ENCODE data around the gene CFH.
"Not testable (repeated sequence)": the region's sequence is repeated elsewhere in the genome, so short reads cannot be mapped to it uniquely, and the experiment has no call there.

Gene CFH

DNA sequence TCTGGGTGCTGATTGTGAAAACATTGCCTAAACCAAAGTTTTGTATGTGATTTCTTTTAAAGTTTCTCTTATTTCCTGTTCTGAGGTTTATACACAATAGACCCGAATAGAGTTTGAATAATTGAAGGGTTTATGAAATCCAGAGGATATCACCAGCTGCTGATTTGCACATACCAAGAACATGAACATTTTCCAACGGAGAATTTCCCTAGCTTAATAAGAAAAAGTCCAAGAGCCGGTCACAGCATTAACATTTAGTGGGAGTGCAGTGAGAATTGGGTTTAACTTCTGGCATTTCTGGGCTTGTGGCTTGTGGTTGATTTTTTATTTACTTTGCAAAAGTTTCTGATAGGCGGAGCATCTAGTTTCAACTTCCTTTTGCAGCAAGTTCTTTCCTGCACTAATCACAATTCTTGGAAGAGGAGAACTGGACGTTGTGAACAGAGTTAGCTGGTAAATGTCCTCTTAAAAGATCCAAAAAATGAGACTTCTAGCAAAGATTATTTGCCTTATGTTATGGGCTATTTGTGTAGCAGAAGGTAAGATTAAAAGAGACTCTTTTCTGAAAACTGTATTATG is at the start of gene CFH:
CFH (plus strand) TSS at position 407 of the 579 bp plus-strand sequence; CDS start at position 482, 75 bp downstream.
- no peak for DNase-seq

GRCh38 chr1:196603651-196604050 is 48.2 kb upstream of the CFH start:
- DNase-seq: no peak

- no peak for DNase-seq
Measured at GRCh38 chr1:196607981-196608380, 43.9 kb upstream of the CFH start.

DNA sequence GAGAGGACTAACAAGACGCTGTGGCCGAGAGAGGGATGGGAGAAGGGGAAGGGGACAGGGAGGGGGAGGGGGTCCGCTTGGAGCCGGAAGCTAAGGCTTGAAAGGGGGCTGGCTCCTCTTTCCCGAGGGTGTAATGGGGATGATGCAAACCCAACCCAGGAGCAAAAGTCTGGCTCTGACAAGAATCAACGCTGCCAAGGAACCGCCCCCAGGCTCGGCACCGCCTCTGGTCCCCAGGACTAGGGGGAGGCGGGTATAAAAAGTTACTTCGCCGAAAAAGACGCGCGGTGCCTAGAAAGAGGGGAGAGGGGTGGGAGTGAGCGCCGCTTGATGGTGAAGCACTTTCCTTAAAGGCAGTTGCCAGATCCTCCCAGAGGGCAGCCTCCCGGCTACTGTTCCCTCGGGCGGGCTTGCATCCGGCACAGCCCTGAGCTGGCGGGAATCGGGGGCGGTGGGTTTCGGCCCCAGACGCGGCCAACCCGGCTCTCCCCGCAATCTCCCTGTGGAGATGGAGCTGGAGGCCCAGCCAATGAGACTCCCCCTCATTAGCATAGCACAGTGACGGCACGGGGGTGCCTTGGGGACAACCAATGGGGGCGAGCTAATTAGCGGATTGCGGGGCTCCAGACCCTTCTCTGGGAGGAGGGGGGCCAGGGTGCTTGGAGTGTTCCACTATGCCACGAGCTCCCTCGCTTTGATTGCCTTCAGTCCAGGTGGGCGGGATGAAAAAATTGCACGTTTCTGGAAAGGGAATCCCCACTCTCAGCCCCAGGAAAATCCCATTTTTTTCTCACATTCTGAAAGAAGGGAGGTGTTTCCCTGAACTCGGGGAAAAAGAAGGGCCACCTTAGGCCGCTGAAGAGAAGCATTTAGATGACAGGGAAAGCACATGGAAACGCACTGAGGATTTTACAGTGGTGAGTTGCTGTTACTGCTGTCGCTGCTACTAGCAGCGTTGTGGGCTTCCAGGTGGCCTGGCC is 43.2 kb upstream of the CFH start, which contains the start of gene KCNT2:
KCNT2 (minus strand) TSS at position 51 of the 980 bp plus-strand sequence. CDS start 131 bp downstream, outside the sequence.
- DNase-seq: no peak

DNA sequence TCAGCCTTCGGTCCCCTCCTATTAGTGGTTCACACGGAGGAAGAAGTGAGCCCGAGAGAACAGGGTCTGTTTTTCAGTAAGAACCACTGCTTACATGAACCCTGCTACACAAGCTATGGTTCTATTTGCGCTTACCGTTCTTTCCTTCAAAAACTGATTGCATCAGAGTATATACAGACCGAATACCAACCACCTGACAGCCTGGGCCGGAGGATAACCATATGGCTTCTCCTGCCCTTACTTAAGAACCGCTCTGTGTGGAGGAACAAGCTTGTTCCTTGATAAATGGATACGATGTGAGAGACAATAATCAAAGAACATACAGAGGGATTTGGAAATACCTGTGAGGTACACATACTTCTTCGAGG is 42.5 kb upstream of the CFH start:
- DNase-seq: no peak

GRCh38 chr1:196611873-196612272 is 40.0 kb upstream of the CFH start:
- DNase-seq: no peak

DNA sequence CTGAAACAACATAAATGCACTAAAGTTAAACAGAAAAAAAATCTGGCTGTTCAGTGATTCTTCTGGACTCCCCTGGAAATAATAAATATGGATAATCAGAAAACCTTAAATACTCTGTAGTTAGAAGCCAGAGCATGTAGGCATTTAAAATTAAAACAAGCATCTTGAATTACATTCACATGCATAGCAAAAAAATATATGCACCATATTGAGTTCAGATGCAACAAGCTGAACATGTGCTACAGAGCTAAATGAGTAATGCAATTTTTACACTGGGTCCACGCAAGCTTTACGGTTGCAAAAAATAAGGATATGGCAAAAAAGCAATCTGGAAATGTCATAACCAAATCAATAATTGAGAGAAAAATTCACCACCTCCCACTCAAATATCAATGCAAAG is 32.1 kb upstream of the CFH start:
- no peak for DNase-seq

DNA sequence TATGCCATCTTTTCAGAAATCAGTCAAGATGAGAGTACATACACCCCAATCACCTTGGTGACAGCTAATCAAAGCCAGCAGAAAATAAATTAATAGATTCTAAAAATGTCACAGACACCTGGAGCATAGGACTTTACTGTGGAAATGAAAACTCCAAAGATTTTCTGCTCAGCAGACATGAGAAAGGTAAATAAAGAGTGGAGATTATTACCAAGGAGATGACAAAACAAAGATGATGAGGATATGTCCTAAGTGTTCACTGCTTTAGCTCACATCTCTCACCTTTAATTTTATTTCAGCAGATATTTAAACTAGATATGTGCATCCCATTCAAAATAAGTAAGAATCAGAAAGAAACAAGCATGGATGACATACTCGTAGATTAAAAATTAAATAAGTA is 28.8 kb upstream of the CFH start:
- DNase-seq: no peak

DNA sequence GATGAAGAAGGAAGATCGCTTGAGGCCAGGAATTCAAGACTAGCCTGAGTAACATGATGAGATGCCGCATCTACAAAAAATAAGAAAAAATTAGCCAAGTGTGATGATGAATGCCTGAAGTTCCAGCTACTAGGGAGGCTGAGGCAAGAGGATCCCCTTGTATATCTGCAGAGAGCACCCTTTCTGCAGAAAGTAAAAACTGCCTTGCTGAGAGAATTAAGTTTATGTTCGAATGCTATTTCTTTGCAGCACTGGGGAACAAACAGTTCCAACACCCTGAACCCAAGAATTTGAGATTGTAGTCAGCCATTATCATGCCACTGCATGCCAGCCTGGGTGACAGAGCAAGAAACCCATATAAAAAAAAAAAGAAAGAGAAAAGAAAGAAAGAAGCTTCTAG is 23.0 kb upstream of the CFH start:
- no peak for DNase-seq

GRCh38 chr1:196637606-196638005 is 14.2 kb upstream of the CFH start:
- DNase-seq: no peak

GRCh38 chr1:196638466-196638865 is 13.4 kb upstream of the CFH start:
- DNase-seq: no peak

GRCh38 chr1:196639291-196639690 is 12.6 kb upstream of the CFH start:
- DNase-seq: not testable (repeated sequence)

- DNase-seq: no peak
Measured at GRCh38 chr1:196640976-196641375, 10.9 kb upstream of the CFH start.

GRCh38 chr1:196649990-196650389 is 1.9 kb upstream of the CFH start:
- DNase-seq: no peak

GRCh38 chr1:196650403-196650802 is 1.4 kb upstream of the CFH start:
- DNase-seq: no peak

DNA sequence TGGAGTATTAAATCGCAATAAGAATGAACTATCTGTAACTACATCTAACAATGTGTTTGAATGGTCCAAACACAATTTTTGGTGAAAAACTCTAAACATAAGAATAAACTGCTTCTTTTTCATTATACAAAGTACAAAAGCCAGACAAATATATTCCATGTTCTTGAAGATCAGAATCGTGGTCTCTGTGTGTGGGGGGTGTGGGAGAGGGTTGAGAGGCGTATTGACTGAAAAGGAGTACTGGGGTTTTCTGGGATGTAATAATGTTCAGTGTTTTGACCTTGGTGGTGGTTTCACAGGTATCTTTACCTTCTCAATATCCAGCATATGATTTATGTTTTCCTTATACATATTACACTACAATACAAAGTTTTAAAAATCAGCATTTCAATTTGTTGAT is 764 bp upstream of the CFH start:
- no peak for DNase-seq

- no peak for DNase-seq
Measured at GRCh38 chr1:196654271-196654670, 2.4 kb downstream of the CFH start.

DNA sequence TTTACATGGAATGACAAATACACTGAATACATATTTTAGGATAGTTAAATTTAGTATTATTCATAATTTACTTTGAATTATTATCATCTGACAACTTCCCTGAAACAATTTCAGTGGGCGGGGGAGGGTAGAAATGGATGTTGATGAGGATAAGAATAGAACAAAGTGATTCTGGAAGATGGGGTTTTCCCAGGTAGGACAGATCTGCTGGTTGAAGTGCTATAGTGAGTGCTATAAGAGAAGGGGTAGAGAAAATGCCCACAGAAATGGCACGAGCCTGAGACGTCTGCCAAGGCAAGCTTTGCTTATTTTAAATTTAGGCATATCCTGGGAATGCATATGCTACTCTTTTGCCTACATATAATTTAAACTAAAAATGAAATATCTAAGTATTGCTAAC is 3.2 kb downstream of the CFH start:
- DNase-seq: no peak

- DNase-seq: no peak
Measured at GRCh38 chr1:196655494-196655893, 3.7 kb downstream of the CFH start.

GRCh38 chr1:196659471-196659870 is 7.6 kb downstream of the CFH start:
- DNase-seq: no peak

DNA sequence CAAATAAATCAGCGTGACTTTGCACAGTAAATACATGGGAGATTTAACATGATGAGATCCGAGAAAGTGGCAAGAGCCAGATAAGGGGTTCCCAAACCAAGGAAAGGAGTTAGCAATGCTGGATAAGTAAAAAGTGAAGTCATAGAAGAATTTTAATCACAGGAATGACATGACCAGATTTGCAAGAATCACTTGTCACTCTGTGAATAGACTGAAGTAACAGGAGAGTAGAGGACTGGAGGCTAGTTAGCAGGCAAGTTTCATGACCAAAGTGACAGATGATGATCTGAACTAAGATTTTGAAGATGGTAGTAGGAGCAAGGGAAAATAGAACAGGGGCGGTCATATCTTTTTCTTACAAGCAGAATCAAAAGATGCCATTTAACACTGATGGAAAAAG is 8.4 kb downstream of the CFH start:
- no peak for DNase-seq

GRCh38 chr1:196660852-196661251 is 9.0 kb downstream of the CFH start:
- no peak for DNase-seq

DNA sequence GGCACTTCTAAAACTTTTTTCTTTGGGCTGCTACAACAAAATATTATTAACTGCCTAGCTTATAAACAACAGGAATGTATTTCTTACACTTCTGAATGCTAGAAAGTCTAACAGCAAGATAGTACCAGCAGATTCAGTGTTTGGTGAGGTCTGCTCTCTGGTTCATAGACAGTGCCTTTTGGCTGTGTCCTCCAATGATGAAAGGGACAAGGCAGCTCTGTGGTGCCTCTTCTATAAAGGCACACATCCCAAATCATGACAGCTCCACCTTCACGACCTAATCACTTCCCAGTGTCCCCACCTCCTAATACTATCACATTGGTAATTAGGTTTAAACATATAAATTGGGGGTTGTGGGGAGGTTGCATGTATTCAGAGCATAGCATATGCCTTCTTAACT is 9.5 kb downstream of the CFH start:
- no peak for DNase-seq

GRCh38 chr1:196667131-196667530 is 15.3 kb downstream of the CFH start:
- DNase-seq: no peak
